A549 (cell line): ENCODE results near the gene KRTAP9-3. TPM values are rescaled to one million over a fixed set of nuclear protein-coding genes. Genes with fewer than 3 reads are reported as not detected.
A peak's percentile ranks its signal among the peaks of the same experiment; 100 is the strongest.
"Not testable (repeated sequence)": the region's sequence is repeated elsewhere in the genome, so short reads cannot be mapped to it uniquely, and the experiment has no call there.

ENCODE experiments used
- ATAC-seq, 2 experiments: fragments of 200-7000 bp in 1 of 2; fragments of >200 bp in 1 of 2; cut with Nextera tagmentation in 1 of 2; cut with Tn5 transposase in 1 of 2; 3 replicates each; pipeline versions ENCODE4 v1.8.0 to v1.9.1; 2018 to 2020; ENCODE audit warnings: mild to moderate bottlenecking in 1 of 2, moderate library complexity in 1 of 2
- CTCF ChIA-PET: fragments of 300-600 bp; sonication (Branson Sonifier 250); formaldehyde crosslinking; extraction: SDS; loops from one replicate; lab custom pipeline; 2021; ENCODE audit warnings: antibody characterized with exemption, inconsistent platforms; lab: Yijun Ruan, JAX
- POLR2A ChIA-PET: fragments of 350-600 bp; formaldehyde crosslinking; extraction: SDS; loops from one replicate; lab custom pipeline; 2021; ENCODE audit warnings: antibody characterized with exemption, inconsistent platforms; lab: Yijun Ruan, JAX
- DNase-seq, 2 experiments: peaks; one replicate each; pipeline versions ENCODE4 v3.0.0 to v3.0.0-alpha.2; 2011 to 2016; ENCODE audit warnings: low read depth in 1 of 2, low spot score in 1 of 2
- FAIRE-seq: peaks from 2 replicates; lab custom pipeline; 2011; peaks lifted over from hg19 to GRCh38; lab: Jason Lieb, UNC
- H3K27ac ChIP-seq, 2 experiments: fragments of >200 bp; sonication (Bioruptor Twin); formaldehyde crosslinking; 3 replicates each; pipeline ENCODE4 v1.5.1; 2016 to 2017
- H3K4me1 ChIP-seq: fragments of >200 bp; sonication (Bioruptor Twin); formaldehyde crosslinking; 3 replicates; pipeline ENCODE4 v1.6.1; 2016
- H3K4me2 ChIP-seq: fragments of >200 bp; sonication (Bioruptor Twin); formaldehyde crosslinking; 3 replicates; pipeline ENCODE4 v1.6.1; 2016
- H3K4me3 ChIP-seq: fragments of >200 bp; sonication (Bioruptor Twin); formaldehyde crosslinking; 3 replicates; pipeline ENCODE4 v1.5.1; 2016
- H3K9me3 ChIP-seq: fragments of >200 bp; sonication (Bioruptor Twin); formaldehyde crosslinking; 3 replicates; pipeline ENCODE4 v1.6.1; 2016
- BCL3 ChIP-seq: fragments of >200 bp; sonication (Bioruptor Twin); formaldehyde crosslinking; IDR thresholded peaks from 3 replicates; pipeline ENCODE4 v1.6.1; 2016
- BHLHE40 ChIP-seq: IDR thresholded peaks from 2 replicates; pipeline ENCODE4 v1.6.1; 2012; ENCODE audit warnings: low read depth, low read length, inconsistent platforms
- CHD4 ChIP-seq: fragments of 200-600 bp; sonication (generic); IDR thresholded peaks from 2 replicates; pipeline ENCODE4 v1.6.1; 2016; ENCODE audit warnings: antibody characterized with exemption, mild to moderate bottlenecking, borderline replicate concordance
- E2F6 ChIP-seq: IDR thresholded peaks from 2 replicates; pipeline ENCODE4 v1.6.1; 2012; ENCODE audit warnings: low read depth, borderline replicate concordance
- ELK1 ChIP-seq: fragments of 150-350 bp; IDR thresholded peaks from 2 replicates; pipeline ENCODE4 v1.6.1; 2014; ENCODE audit warnings: low read depth, mild to moderate bottlenecking, low read length
- HDAC2 ChIP-seq: fragments of 200-600 bp; sonication (generic); IDR thresholded peaks from 2 replicates; pipeline ENCODE4 v1.6.1; 2016
- HEYL ChIP-seq: fragments of 250-450 bp; sonication (Bioruptor Pico); IDR thresholded peaks from 2 replicates; pipeline ENCODE4 v1.8.0; 2021; ENCODE audit warnings: mild to moderate bottlenecking, moderate library complexity
- HMGXB4 ChIP-seq: fragments of 250-450 bp; sonication (Bioruptor Pico); IDR thresholded peaks from 2 replicates; pipeline ENCODE4 v1.5.0; 2021; ENCODE audit warnings: mild to moderate bottlenecking, moderate library complexity, borderline replicate concordance
- HOXB5 ChIP-seq: fragments of 250-450 bp; sonication (Bioruptor Pico); IDR thresholded peaks from 2 replicates; pipeline ENCODE4 v1.5.0; 2020; ENCODE audit warnings: mild to moderate bottlenecking, moderate library complexity
- JUNB ChIP-seq: fragments of >200 bp; sonication (Bioruptor Twin); formaldehyde crosslinking; IDR thresholded peaks from 2 replicates; pipeline ENCODE4 v1.6.1; 2016
- KDM5A ChIP-seq: fragments of 200-600 bp; sonication (generic); IDR thresholded peaks from 2 replicates; pipeline ENCODE4 v1.6.1; 2016; ENCODE audit warnings: antibody characterized with exemption, mild to moderate bottlenecking
- MAX ChIP-seq: IDR thresholded peaks from 2 replicates; pipeline ENCODE4 v1.6.1; 2012
- NFE2L2 ChIP-seq: fragments of 150-350 bp; conservative IDR thresholded peaks from 2 replicates; pipeline ENCODE4 v1.6.1; 2014; ENCODE audit warnings: low read length
- POLR2A ChIP-seq: IDR thresholded peaks from 2 replicates; pipeline ENCODE4 v1.6.1; 2012; ENCODE audit warnings: mild to moderate bottlenecking, low read length
- RARB ChIP-seq: fragments of 250-450 bp; sonication (Bioruptor Pico); IDR thresholded peaks from 2 replicates; pipeline ENCODE4 v1.8.0; 2021; ENCODE audit warnings: mild to moderate bottlenecking, moderate library complexity
- RNF2 ChIP-seq: fragments of 200-600 bp; sonication (generic); IDR thresholded peaks from 2 replicates; pipeline ENCODE4 v1.6.1; 2016; ENCODE audit warnings: low read depth, mild to moderate bottlenecking, antibody characterized with exemption, moderate library complexity, borderline replicate concordance
- SMC3 ChIP-seq: fragments of >200 bp; sonication (Bioruptor Twin); formaldehyde crosslinking; IDR thresholded peaks from 3 replicates; pipeline ENCODE4 v1.6.1; 2018; ENCODE audit warnings: inconsistent platforms
- TFCP2L1 ChIP-seq: fragments of 250-450 bp; sonication (Bioruptor Pico); IDR thresholded peaks from 2 replicates; pipeline ENCODE4 v1.5.0; 2021; ENCODE audit warnings: mild to moderate bottlenecking
- ZC3H11A ChIP-seq: fragments of 450-650 bp; IDR thresholded peaks from 2 replicates; pipeline ENCODE4 v1.6.1; 2014; ENCODE audit warnings: antibody characterized with exemption, mild to moderate bottlenecking
- WGBS: methylation state at CpG from one replicate; pipeline ENCODE4 v1.1.6; 2017; ENCODE audit errors: missing lambda C conversion rate; 5-methylcytosine and 5-hydroxymethylcytosine counted together
- polyA minus RNA-seq: library from RNA; depleted of rRNA, polyadenylated mRNA; stranded (reverse); fragments of >200 nt; gene quantifications from 2 replicates; pipeline ENCODE4 v1.2.3, GENCODE V29; 2011; rRNA and poly(A)+ RNA removed
- polyA plus RNA-seq, 4 experiments: library from polyadenylated mRNA; depleted of rRNA in 3 of 4; stranded (reverse); fragments of >200 nt; fragmentation: RNase III in 1 of 4; extraction: RNeasy Plus Mini Kit Qiagen cat#74134 plus additional on column Dnase treatment in 1 of 4; gene quantifications; 2 replicates in 3 of 4; 3 replicates in 1 of 4; pipeline ENCODE4 v1.2.3, GENCODE V29; 2011 to 2017

Gene KRTAP9-3
- polyA plus RNA-seq (2011; rRNA removed): not detected in 2 replicates
- polyA plus RNA-seq (2012; cell fraction: cytosol; rRNA removed): not detected in 2 replicates
- polyA plus RNA-seq (2012; cell fraction: nucleus; rRNA removed): not detected in 2 replicates
- not detected in 3 replicates for polyA plus RNA-seq (2017; fragmentation: RNase III; extraction: RNeasy Plus Mini Kit Qiagen cat#74134 plus additional on column Dnase treatment)
- not detected in 2 replicates for polyA minus RNA-seq

- not testable (repeated sequence) for H3K4me3 ChIP-seq
Observed at GRCh38 chr17:41232399-41233105, at the start of gene KRTAP9-3. Gene KRTAP9-3 (plus strand): TSS chr17:41232449. CDS start chr17:41232502, 53 bp downstream.

GRCh38 chr17:41184480-41184961 lies 47.7 kb upstream of the KRTAP9-3 start, which contains the start of gene KRTAP4-1:
Gene KRTAP4-1 (minus strand): TSS chr17:41184911. CDS start chr17:41184854, 57 bp downstream.
- WGBS: 72% methylated on average over 8 of the region's 9 CpGs
- Histone ChIP-seq H3K4me2 (no peak within 1 kb of the TSS), H3K4me1 (no peaks in the 10 kb centered on the region), H3K27ac (no peak within 1 kb of the TSS), H3K9me3 (no peaks in the 10 kb centered on the region), H3K4me3 (no peak within 1 kb of the TSS)
- no peak for DNase-seq
- no peak for FAIRE-seq
- no peak for ATAC-seq
- POLR2A ChIA-PET: no interaction called here
- no peak for TF ChIP-seq RARB (CRISPR knock-in tag)
- no peak for TF ChIP-seq BCL3
- TF ChIP-seq E2F6: no peak
- TF ChIP-seq KDM5A: no peak
- TF ChIP-seq TFCP2L1 (CRISPR knock-in tag): no peak
- TF ChIP-seq HEYL: no peak
- TF ChIP-seq HDAC2: no peak
- CTCF ChIA-PET: interaction anchor here (0.6 to 1.5 kb wide), 3 partner anchors 11 to 327 kb away, joined by 3 read pairs; no protein-coding TSS in a partner anchor

More at GRCh38 chr17:41232399-41233105, at the start of gene KRTAP9-3:
- FAIRE-seq, H3K9me3 ChIP-seq, DNase-seq, H3K4me1 ChIP-seq, ATAC-seq, H3K27ac ChIP-seq, POLR2A ChIA-PET, H3K4me2 ChIP-seq: not testable (repeated sequence)
- WGBS: 54% methylated on average over 1 of the region's 1 CpG
- CTCF ChIA-PET: interaction anchor here (0.9 kb wide), 1 partner anchor 28 kb away, joined by 3 read pairs; no protein-coding TSS in a partner anchor

- H3K9me3 ChIP-seq: no peaks in the 10 kb centered on the region
- no peak overlapping the region for H3K4me2 ChIP-seq
- CTCF ChIA-PET: interaction anchor here (0.6 to 1.2 kb wide), 2 partner anchors 10 to 328 kb away, joined by 3 read pairs; no protein-coding TSS in a partner anchor
- POLR2A ChIA-PET: no interaction called here
- DNase-seq (no peak), FAIRE-seq (peak; percentile 78), ATAC-seq (no peak)
- no peak overlapping the region for H3K27ac ChIP-seq
- 2% methylated on average over 1 of the region's 1 CpG for WGBS
- H3K4me3 ChIP-seq: no peak overlapping the region
- no peak for TF ChIP-seq BHLHE40
- TF ChIP-seq CHD4: no peak
- TF ChIP-seq ZC3H11A: no peak
- no peaks in the 10 kb centered on the region for H3K4me1 ChIP-seq
Observed at GRCh38 chr17:41185001-41185400, 47.2 kb upstream of the KRTAP9-3 start.

GRCh38 chr17:41186872-41187271 lies 45.4 kb upstream of the KRTAP9-3 start:
- no peaks in the 10 kb centered on the region for H3K4me1 ChIP-seq
- no peak overlapping the region for H3K4me2 ChIP-seq
- ChIA-PET POLR2A (no interaction called here), CTCF (interaction anchor here (1.1 kb wide), 1 partner anchor 462 kb away, joined by 3 read pairs; no protein-coding TSS in a partner anchor)
- FAIRE-seq (no peak), DNase-seq (no peak), ATAC-seq (no peak)
- H3K27ac ChIP-seq: no peak overlapping the region
- WGBS: 87% methylated on average over 2 of the region's 2 CpGs
- no peak overlapping the region for H3K4me3 ChIP-seq
- no peaks in the 10 kb centered on the region for H3K9me3 ChIP-seq
- TF ChIP-seq NFE2L2 (no peak), ELK1 (no peak), RNF2 (no peak), HMGXB4 (CRISPR knock-in tag) (no peak), JUNB (no peak), MAX (no peak), SMC3 (no peak), POLR2A (no peak), HOXB5 (CRISPR knock-in tag) (no peak)
